Amniotic stem cell (primary cell): ENCODE results near the gene USP34.
"Not testable (repeated sequence)": the region's sequence is repeated elsewhere in the genome, so short reads cannot be mapped to it uniquely, and the experiment has no call there.

Experiments
- DNase-seq: peaks from one replicate; lab custom pipeline; 2025; lab: John Stamatoyannopoulos, UW

The USP34 gene

DNA sequence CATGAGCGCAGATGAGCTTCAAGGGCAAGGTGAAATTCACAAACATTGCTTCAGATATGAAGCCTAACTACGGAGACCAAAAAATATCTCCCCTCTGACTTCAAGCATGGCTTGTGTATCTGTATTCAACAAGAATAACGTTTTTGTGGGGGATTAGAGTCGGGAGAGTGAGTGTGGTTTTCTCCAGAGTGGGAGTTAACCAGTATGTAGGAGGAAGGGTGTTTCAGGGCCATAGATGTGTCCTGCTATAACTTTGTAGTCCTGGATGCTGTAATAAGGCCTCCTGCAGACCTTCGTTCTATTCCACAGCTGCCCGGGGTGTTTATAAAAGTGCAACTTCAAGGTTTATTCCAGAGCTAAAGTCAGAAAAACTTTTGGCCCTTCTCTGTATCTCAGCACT lies 321.8 kb downstream of the USP34 start:
- DNase-seq = no peak

GRCh38 chr2:61148091-61148490 lies 322.8 kb downstream of the USP34 start:
- DNase-seq = not testable (repeated sequence)

DNA sequence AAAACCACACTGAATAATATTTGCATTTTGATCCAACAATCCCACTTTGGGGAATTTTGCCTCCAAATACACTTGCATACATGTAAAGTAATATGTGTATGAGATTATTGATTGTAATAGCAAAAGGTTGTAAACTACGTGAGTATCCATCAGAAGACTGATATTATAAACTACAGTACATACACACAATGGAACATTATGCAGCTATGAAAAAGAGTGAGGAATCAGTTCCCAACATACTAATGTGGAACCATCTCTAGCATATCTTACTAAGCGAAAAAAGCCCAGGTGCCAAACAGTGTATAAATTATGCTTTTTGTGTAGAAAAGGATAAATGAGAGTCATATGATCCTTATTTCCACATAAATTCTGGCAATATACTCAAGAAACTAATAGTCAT lies 324.9 kb downstream of the USP34 start:
- no peak for DNase-seq

DNA sequence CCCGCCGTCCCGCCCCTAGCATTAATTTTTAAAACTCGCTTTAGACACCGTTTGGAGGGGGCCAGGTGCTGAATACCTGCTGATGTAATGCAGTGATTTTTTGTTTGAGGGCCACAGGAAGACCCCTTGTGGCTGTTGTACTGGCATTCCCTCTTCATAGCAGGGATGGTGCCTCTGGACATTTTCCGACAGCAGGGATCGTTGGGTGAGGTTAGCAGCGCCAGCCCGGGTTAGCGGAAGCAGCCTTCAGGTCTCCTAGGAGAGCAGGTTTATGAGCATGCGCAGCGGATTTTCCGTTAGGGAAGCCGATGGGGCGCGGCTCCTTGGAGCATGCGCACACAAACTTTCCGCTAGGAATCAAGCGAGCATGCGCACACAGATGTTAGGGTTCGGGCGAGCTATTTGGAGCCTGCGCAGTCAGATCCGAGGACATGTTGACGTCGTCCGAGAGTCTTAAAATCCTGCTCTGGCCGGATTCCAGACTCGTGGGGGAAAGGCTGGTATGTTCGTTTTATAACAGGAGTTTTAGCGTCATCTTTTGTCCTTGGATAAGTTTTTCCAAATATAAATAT lies 326.1 kb downstream of the USP34 start:
- peak; percentile 97 for DNase-seq

- DNase-seq = no peak
These were observed 329.7 kb downstream of the USP34 start for GRCh38 chr2:61141151-61141550.

DNA sequence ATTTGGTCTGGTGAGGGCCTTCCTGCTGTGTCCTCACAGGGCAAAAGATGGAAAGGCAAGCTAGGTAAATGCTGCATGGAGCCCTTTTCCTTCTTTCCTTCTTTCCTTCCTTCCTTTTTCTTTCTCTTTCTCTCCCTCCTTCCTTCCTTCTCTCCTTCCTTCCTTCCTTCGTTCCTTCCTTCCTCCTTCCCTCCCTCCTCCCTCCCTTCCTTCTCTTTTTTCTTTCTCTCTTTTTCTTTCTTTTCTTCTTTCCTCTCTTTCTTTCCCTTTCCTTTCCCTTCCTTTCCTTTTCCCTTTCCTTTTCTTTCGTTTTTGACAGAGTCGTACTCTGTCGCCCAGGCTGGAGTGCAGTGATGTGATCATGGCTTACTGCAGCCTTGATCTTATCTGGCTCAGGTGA lies 332.0 kb downstream of the USP34 start:
- no peak for DNase-seq
